UCSD-AML1 (cell line): Measurements from ENCODE around the gene CDK1.

Source experiments
- DNase-seq: peaks from one replicate; lab custom pipeline; 2025; ENCODE audit not compliant: unreplicated experiment; lab: John Stamatoyannopoulos, UW

CDK1 gene

DNA sequence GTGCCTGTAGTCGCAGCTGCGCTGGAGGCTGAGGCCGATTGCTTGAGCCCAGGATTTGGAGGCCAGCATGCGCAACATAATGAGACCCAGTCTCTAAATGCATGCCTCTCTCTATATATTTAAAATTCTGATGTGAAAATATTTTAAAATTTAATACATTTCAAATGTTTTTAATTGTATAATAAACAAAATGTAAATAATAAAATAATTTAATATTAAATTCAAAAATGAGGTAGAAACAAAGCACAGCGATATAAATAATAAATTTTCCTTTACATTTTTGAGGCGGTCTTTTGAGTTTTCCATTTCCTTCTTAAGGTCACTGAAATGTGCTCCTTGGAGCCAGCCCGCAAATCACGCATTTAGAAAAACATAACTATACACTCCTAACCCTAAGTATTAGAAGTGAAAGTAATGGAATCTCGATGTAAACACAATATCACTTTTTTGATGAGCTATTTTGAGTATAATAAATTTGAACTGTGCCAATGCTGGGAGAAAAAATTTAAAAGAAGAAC is 523 bp upstream of the CDK1 start:
- no peak for DNase-seq

DNA sequence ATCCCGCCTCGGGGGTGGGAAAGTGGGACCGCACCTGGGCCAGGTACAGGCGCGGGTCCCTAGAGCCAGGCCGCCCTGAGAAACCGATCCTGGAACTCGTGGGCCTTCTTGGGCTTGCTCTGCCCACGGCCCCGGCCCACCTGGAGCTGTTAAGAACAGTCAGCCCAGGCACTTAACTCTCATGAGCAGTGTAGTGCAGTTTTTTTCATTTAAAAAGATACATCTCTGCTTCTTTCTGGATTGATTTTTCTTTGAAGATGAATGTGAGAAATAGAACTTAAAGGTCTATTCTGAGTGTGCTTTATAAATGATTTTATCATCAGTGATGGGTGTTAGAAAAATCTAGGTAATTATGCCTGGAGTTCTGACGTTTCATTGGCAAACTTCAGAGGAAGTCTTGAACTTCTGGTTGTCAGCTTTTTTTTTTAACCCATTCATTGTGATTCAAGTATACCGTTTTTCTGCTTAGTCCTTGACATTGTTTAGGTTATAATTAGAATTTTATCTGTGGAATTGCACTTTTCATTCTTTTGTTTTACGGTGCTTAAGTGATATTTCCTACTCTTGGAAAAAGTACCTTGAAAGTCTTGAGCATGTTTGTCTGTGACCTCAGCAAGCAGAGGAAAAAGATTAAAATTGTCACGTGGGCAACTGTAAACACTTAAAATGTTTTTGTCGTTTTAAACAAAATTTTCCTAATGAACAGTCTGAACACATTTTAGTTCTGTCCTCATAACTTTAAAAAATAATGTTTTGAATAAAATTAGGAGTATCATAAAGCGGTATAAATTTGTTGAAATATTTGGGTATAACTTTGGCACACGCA is 906 bp downstream of the CDK1 start:
- no peak for DNase-seq

DNA sequence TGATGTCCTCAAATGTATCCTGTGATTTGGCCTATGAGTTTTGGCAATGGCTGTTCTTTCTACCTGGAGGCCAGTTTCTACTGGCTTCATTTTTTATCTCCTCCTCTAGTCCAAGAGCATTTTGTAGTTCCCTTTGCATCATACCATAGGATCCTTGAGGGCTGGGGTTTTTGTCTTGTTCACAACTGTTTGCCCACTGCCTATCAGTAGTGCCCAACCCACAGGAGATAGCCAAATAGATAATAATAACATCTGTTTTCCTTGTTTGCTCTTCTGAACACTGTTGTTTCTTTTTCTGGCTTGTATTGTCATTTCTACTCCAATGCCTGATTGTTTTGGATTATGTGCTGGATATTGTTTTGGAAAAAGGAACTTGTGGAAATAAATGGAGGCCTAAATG is 3.4 kb downstream of the CDK1 start:
- no peak for DNase-seq

DNA sequence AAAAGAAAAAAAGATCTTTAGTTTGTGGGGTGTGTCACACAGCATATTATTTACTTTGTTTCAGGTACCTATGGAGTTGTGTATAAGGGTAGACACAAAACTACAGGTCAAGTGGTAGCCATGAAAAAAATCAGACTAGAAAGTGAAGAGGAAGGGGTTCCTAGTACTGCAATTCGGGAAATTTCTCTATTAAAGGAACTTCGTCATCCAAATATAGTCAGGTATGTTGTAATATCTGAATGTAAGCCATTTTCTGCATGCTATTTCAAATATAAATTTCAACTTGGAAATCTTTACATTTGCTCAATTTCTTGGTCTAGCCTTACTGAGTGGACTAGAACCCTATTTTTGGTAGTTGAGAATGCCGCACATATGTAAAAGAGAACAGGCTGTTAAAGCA is 6.4 kb downstream of the CDK1 start:
- DNase-seq: no peak

DNA sequence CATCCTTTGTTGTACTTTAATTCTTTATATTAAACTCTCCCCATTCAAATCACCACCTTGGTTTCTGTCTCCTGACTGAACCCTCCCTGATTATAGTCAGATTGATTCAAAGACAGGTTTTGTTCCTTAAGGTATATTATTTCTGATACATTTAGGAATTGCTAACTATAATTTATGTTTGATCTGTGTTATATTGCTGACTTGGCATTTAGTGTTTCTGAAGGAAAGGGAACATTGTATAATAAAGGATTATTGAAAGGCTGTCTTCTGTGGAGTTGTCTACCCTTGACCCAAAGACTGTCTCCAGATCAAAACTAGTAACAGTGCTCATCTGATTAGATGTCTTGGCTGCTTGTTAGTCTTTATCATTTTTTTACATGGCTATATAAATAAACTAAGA is 10.3 kb downstream of the CDK1 start:
- no peak for DNase-seq

DNA sequence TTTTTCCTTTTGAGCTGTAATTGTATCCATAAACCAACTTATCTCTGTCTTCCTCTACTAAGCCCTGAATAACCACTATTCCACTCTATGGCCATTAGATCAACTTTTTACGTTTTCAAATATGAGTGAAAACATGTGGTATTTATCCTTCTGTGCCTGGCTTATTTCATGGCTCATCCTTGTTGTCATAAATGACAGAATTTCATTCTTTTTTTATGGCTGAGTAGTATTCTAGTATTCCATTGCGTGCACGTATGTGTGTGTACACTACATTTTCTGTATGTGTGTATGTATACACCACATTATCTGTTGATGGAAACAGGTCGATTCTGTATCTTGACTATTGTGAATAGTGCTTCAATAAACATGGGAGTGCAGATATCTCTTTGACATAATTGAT is 11.1 kb downstream of the CDK1 start:
- no peak for DNase-seq

DNA sequence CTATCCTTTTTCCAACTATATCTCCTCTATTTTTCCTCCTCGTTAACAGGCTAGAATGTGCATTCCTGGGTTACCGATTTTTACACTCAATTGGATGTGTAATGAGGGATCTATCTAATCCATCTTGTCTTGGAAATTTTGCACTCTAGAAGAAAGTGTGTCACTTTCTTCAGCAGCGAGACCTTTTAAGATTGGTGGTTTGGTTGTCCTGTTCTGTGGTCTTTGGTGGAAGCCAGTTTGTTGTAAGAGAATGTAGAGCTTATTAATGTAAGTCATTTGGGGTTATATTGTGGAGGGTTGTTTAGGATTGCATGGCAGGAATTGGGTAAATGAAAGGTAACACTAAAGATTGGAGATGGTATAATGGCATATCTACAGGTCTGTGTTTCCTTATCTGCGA is 16.7 kb downstream of the CDK1 start:
- DNase-seq: no peak

DNA sequence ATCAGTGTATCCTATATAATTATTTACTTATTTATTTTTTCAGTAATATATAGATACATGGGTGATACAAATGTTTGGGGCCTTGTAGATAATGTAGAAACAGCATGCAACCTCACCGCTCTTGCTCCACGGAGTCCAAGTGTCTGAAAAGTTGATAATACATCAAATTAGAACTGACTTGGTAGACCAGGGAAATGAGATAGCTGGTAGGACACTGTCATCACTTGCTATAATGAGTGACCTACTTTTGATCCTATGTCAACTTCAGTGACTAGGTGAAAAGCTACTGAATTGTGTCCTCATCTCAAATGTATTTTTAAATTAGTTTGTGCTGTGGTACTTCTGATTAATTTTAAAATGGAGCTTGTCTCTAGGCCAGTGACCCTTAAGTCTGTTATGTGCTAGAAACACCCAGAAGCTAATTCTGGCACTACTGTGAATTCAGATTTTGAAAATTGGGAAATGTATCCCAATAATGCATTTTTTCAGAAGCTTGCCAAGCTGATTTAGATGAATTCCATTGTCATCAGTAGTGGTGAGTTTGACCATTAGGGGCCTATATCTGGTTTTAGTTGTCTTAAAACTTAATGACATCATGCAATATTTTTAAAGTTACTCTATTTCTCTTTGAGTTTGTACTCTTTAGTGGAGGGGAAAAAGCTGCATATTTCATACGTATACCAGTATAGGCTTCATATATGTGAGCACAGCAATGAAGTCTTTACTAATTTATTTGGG is 17.4 kb downstream of the CDK1 start:
- no peak for DNase-seq

DNA sequence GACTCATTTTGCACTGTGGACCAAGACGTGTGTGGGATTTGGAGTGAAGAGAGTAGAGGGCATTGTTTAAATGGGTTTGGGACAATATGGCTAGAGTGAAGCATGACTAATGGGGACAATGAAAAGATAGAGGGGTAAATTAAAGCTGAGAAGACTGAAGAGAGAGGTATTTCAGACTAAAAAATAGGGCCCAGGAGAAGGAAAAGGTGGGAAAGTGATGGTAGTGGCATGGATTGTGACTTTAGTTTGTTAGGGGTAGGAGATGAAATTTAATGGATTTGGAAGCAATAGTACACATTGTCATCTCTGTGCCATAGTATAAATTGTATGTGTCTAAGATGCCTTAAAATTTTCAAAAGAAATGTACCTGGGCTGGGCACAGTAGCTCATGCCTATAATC is 18.2 kb downstream of the CDK1 start:
- DNase-seq: no peak

DNA sequence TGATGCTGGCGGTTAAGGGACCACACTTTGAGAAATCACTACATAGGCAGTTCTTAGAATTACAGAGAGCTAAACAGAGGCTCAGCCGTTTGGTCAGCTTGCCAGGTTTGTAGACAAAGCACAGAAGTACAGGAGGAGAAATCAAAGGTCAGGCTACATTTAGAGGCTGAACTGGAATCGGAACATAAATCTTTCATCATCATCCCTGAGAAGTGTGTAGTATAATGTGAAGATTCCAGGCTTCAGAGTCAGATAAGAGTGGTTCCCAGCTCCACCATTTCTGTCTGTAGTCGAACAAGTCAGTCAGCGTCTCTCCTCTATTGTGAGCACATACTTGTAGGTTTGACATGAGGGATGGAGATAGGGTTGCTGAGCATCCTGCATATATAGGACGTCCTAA is 18.9 kb downstream of the CDK1 start:
- DNase-seq: no peak

DNA sequence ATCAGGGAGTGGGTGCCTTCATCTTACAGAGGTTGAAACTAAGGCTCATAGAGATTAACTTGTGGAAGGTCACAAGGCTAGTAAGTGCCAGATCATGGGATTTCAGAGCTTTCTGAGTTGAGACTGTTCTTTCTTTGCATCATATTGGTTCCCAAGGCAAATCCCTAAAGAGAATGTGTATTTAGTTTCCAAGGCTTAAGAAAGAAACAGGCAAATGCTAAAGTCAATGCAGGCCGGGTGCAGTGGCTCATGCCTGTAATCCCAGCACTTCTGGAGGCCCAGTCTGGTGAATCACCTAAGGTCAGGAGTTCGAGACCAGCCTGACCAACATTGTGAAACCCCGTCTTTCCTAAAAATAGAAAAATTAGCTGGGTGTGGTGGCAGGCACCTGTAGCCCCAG is 19.8 kb downstream of the CDK1 start:
- DNase-seq: no peak

DNA sequence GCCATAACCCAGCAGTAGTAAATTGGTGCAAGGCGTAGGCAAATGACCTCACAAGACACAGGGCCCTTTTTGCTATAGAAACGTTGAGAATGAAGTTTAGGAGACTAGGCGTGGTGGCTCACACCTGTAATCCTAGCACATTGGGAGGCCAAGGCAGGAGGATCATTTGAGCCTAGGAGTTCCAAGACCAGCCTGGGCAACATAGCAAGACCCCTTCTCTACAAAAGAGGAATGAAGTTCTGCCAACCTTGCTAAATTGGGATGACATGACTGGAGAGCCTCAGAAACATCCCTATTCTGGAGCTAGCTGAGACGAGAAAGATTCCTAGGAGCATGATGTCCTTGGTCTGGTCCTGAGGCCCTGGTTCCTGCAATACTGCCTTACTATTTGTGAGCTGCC is 20.6 kb downstream of the CDK1 start:
- DNase-seq: no peak

DNA sequence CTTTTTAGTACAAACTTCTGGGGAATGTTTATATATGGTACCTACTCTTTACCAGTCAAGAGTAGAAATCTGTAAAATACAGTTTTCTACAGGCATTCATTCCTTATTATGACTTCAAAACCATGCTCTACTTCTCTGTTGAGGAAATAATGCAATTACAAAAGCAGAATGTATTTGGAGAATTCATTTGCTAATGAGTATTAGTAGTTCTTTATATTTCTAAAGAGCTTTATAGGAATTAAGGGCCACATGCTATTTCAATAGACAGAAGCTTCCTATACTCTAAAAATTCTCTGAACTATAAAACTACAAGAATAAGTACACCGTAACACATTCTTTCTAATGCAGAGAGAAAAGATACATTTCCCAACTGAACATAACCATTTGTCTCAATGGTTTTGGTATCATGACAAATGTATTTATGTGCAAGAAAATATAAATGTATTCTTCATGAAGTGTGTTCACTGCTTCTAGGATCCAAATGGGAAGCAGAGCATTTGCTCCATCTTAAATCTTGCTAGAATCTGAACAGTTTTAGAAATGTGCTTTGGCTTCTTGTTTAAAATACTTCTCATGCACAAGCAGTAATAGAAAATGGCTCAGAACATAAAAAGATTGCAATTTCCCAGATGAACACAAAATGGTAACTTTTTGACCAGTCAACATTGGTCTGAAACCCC is 21.8 kb downstream of the CDK1 start:
- DNase-seq: no peak

DNA sequence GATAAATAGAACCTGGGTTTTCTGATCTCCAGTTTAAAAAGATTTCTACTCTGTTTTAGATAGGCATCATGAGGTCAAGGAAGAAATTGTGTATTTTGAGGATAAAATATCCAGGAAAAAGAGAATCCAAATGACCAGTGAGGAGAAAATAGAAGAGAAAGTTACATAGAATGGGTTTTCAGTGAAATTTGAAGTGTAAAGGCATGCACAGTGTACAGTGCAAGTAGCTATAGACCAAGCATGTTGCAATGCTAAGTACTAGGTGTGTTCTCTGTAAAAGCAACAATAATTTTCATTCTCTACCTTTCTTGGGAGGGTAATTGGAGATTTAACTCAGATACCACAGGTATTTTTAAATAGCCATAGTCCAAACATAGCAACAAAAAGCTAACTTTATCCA is 22.6 kb downstream of the CDK1 start:
- no peak for DNase-seq

DNA sequence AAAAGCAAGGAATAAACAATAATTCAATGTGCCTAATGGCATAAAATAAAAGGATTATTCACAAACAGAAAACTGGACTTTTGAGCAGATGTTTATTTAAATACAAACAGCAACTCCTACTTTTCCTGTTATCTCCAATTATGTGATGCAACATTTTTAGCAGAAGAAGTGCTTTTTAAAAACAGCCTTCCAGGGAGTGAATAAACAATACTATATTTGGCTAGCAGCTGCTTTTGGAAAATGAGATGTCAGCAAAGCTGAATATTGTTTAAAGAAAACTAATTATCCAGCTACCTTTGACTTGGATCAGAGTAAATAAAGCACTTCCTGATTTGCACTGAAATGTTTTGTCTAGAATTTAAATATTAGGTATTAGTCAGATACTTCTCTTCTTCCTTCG is 23.2 kb downstream of the CDK1 start:
- DNase-seq: no peak

DNA sequence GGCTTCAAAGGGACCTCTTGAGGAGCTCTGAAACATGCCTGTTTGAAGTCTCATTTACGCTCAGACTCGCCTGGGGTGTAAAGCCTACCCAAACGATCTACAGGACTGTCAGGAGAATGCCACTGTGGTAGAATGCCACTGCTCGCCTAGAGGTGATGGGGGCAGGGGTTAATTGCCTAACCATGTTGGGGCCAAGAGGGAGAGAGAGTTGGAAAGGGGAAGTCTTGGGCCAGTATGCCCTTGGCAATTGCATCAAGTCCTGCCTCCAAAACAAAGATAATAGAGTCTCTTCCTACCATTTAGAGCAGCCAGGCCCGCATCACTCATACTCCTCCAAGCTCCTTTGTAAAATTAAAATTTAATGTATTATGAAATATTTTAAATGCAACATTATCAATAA is 25.2 kb downstream of the CDK1 start:
- no peak for DNase-seq

DNA sequence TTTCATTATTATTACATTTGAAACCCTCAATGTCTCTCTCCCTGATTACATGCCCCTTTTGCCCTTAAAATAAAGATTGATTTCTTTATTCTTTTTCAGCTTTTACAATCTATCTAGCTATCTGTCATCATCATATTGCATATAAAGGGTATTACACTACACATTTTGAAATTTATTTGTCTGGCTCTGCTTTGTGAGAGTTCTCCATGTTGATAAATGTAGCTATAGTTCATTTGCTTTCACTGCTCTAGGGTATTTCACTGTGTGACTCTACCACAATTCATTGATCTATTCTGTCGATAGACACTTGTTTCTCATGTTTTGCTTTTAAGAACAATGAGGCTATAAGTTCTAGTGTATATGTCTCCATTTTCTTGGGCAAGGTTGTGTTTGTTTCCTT is 25.6 kb downstream of the CDK1 start:
- DNase-seq: no peak

DNA sequence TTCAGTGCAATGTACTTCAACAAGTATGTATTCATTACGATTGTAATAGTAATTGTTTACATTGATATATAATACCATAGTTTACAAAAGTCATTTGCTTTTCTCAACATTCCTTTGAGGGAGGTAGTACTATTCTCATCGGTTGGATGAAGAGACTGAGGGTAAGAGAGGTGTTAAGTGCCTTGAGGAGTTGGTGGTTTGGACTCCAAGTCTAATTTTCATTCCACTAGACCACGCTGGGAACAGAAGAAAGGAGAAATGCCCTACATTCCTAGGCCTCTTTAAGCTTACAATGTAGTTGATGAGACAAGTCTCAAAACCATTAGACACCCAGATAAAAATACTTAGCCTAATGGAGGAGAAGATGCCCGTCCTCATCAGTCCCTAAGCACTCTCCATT is 28.6 kb downstream of the CDK1 start:
- DNase-seq: no peak

DNA sequence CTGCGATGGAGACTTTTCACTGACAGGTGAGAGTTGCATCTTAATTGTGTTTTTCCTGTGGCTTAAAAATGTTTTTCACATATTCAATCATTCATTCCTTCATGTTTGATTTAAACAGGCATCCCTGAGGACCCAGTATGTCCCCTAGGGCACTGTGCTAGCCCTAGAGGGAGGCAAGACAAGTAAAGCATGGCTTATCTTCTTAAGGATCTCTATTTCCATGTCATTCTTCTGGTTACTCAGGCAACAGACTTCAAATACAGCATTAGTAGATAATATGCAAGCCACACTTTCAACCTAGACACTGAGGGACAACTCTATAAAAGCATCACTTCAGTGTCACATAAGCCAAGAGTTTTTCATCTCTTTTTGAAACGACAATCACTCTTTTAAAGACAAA is 29.2 kb downstream of the CDK1 start:
- no peak for DNase-seq

DNA sequence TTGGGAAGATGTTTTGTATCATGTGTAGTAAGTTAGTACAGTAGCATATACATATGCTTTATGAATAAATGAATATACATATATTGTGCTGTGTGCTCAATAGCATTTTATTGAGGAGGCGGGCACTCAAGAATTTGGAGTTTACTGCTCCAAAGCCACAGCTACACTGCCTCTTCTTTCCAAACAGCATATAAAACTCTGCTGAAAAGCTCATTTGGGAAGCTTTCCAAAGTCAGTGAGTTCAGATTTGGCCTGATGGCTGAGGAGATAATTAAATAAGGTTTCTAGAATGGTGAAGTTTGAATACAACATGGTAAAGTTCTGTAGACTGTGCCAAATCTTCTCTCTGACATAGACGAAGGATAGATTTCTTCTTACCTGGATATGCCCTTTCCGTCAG is 29.8 kb downstream of the CDK1 start:
- no peak for DNase-seq

DNA sequence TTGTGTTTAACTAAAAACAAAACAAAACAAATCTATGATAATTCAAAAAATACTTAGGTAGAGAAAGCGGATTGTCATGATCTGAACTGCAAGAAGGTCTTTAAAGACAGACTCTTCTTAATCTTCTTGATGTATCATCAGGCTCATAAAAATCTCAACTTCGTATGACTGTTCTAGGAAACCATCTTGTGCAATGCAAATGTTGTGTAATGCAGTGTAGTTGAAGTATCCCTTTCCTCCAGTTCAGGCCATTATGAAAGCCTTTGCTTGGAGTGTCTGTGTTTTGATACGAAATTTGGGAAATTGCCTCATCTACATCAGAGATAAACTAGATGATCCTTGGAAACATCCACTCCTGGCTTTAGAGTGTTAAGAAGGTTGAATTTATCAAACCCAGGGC is 30.9 kb downstream of the CDK1 start:
- no peak for DNase-seq
